Heart left ventricle (tissue), 16 donors: ENCODE results near the gene EPB41L4B. TPM values are rescaled to one million over a fixed set of nuclear protein-coding genes. Genes with fewer than 3 reads are reported as not detected.

ENCODE experiments used
- ATAC-seq, 4 donors: fragments of 200-7000 bp; cut with Tn5 transposase; one replicate each; pipeline ENCODE4 v1.9.1; 2020 to 2022; ENCODE audit warnings: moderate library complexity in 4 of 4, mild to moderate bottlenecking in 3 of 4, moderate number of reproducible peaks in 1 of 4
- DNase-seq, 5 donors: peaks; one replicate each; pipeline ENCODE4 v3.0.0-alpha.2; 2020
- H3K27ac ChIP-seq, 12 donors: fragments of 200-600 bp; sonication (generic) in 4 of 12; one replicate each; pipeline versions ENCODE4 v1.5.0 to v1.8.0; 2016 to 2022; ENCODE audit warnings: mild to moderate bottlenecking in 2 of 12
- H3K27me3 ChIP-seq, 9 donors: fragments of 200-600 bp; sonication (generic) in 2 of 9; one replicate each; pipeline versions ENCODE4 v1.5.1 to v1.8.0; 2016 to 2022; ENCODE audit warnings: mild to moderate bottlenecking in 3 of 9
- H3K36me3 ChIP-seq, 9 donors: fragments of 200-600 bp; sonication (generic) in 2 of 9; one replicate each; pipeline versions ENCODE4 v1.5.0 to v1.8.0; 2018 to 2022; ENCODE audit warnings: mild to moderate bottlenecking in 2 of 9
- H3K4me1 ChIP-seq, 12 donors: fragments of 200-600 bp; sonication (generic) in 4 of 12; one replicate each; pipeline versions ENCODE4 v1.5.0 to v1.8.0; 2016 to 2022; ENCODE audit warnings: mild to moderate bottlenecking in 3 of 12
- H3K4me3 ChIP-seq, 12 donors: fragments of 200-600 bp; sonication (generic) in 4 of 12; one replicate each; pipeline versions ENCODE4 v1.5.0 to v1.8.0; 2017 to 2022; ENCODE audit warnings: mild to moderate bottlenecking in 9 of 12, moderate library complexity in 4 of 12
- H3K9me3 ChIP-seq, 12 donors: fragments of 200-600 bp; sonication (generic) in 4 of 12; one replicate each; pipeline versions ENCODE4 v1.5.0 to v1.8.0; 2016 to 2022; ENCODE audit warnings: mild to moderate bottlenecking in 1 of 12
- POLR2A ChIP-seq, 2 donors: fragments of 450-650 bp; IDR thresholded peaks; one replicate each; pipeline ENCODE4 v1.6.1; 2017; ENCODE audit warnings: antibody characterized with exemption in 2 of 2, mild to moderate bottlenecking in 2 of 2, moderate library complexity in 2 of 2
- WGBS, 4 donors: extraction: QIAGEN DNeasy Blood & Tissue Kit in 2 of 4; methylation state at CpG; one replicate each; pipeline versions ENCODE4 v1.1.5 to v1.1.7; 2013 to 2018; 5-methylcytosine and 5-hydroxymethylcytosine counted together
- intact Hi-C, 10 donors: fragments of 100-400 bp; cut with DNase I; formaldehyde crosslinking; loops; one replicate each; pipeline versions ENCODE4 v1.11.1 to v1.14.2; 2022
- polyA plus RNA-seq, 2 donors: library from polyadenylated mRNA; stranded (reverse); fragments of 200-250 nt; gene quantifications; one replicate each; pipeline ENCODE4 v1.2.3, GENCODE V29; 2013
- total RNA-seq, 9 donors: library from RNA; depleted of rRNA in 2 of 9; stranded (reverse); fragments of >200 nt in 2 of 9; fragmentation: NEBNext Ultra II Directional in 3 of 9; extraction: Animal tissue kit (Norgen Biotek cat#: 25700) in 3 of 9; gene quantifications; one replicate each; pipeline versions ENCODE4 v1.1.0 to v1.2.4, GENCODE V29; 2016 to 2023
- TF ChIP-seq, protein P1 (sequence below), 12 donors: fragments of 200-600 bp; sonication (generic) in 4 of 12; IDR thresholded peaks; one replicate each; pipeline versions ENCODE4 v1.5.0 to v1.8.0; 2018 to 2022; ENCODE audit warnings: antibody characterized with exemption in 12 of 12, mild to moderate bottlenecking in 5 of 12
- donor health status: ischemic (EF 13 %, LVEDD 7.1; RV severe dilation, severe dysfunction).
- donor health status: healthy with polysubstance abuse.
- donor health status: DM: no; HTN: yes; CAD: no.
- donor health status: DM: no; HTN: no; CAD: no.
- donor health status: ischemic (EF 25% LVEDD 6.9; RV normal size, moderate dysfunction).
- donor health status: ischemic (EF 25% LVEDD 5.7; RV mildly dilated, moderate dysfunction).
- donor health status: healthy.
- donor health status: DM: yes; HTN: yes; CAD: no.
- donor health status: ischemic (EF 35%, LVEDD 5.7; RV mildly dilated, moderate dysfunction).
- donor health status: nonischemic (EF 11% LVEDD 7.7; RV severe dilation, severe dysfunction).
- donor health status: DM: yes; HTN: yes; CAD: no.
- donor health status: PGD.
- donor health status: ischemic (EF 29% LVEDD 5.4; RV normal size, mild dysfunction).
- donor health status: nonischemic (EF 23%, LVEDD 6.1; RV moderate dilation, normal function).

Gene EPB41L4B
- total and polyA plus RNA-seq, 11 donors: 0.71 to 16.5 (median 8.9) TPM

DNA sequence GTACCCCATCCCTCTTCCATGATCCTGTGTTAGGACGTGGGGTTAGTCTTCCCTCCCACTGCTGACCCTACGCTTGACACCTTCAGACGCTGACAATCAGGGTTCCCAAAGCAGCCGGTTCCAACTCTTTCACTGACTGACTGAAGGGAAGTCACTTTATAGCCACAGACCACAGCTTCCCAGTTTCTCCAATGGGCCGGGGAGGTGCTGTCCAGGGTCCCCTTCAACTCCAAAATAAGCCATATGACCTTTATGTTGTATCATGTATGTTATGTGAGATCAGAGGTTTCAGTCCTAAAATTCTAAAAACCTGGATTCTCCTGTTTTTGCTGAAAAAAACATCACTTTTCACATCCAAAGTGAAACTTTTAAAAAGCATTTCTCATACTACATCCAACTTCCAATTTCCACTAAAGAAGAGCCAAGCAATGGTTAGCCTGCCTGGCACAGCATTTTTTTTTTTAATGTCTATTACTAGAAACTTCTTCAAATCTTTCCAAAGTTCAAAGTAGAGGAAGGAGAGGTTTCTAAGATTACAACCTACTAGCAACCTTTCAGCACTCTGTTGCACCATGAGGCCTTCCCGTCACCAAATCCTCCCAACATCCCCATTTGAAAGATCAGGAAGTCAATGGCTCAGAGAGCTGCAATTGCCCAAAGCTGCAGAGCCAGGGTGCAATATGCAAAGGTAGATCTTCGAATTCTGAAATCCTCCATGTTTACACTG, 5.2 kb downstream of the EPB41L4B start:
- 56 to 63% (median 58%) methylated on average over 7 of the region's 7 CpGs for WGBS, 4 donors
- intact Hi-C loops: loop anchor here in 4 of 10 donors (2.0 to 5.0 kb wide), 4 partner anchors 48 to 425 kb away; no protein-coding TSS in a partner anchor
- no peaks in the 10 kb centered on the region for H3K9me3 ChIP-seq
- DNase-seq (no peak), ATAC-seq (no peak)
- peaks cover 0 to 36% (median 17%) of the 10 kb centered on the region in 9 donors for H3K27me3 ChIP-seq
- H3K4me1 ChIP-seq: peaks cover 0 to 67% (median 14%) of the 10 kb centered on the region in 12 donors
- TF ChIP-seq POLR2A (IDR thresholded peaks at IDR 0.05): no peak
- TF ChIP-seq, protein P1, sequence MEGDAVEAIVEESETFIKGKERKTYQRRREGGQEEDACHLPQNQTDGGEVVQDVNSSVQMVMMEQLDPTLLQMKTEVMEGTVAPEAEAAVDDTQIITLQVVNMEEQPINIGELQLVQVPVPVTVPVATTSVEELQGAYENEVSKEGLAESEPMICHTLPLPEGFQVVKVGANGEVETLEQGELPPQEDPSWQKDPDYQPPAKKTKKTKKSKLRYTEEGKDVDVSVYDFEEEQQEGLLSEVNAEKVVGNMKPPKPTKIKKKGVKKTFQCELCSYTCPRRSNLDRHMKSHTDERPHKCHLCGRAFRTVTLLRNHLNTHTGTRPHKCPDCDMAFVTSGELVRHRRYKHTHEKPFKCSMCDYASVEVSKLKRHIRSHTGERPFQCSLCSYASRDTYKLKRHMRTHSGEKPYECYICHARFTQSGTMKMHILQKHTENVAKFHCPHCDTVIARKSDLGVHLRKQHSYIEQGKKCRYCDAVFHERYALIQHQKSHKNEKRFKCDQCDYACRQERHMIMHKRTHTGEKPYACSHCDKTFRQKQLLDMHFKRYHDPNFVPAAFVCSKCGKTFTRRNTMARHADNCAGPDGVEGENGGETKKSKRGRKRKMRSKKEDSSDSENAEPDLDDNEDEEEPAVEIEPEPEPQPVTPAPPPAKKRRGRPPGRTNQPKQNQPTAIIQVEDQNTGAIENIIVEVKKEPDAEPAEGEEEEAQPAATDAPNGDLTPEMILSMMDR (IDR thresholded peaks at IDR 0.05): no peak
- no peaks in the 10 kb centered on the region for H3K36me3 ChIP-seq
- H3K27ac ChIP-seq: peak overlapping the region in 5 of 12 donors; percentile 43 to 69 (median 63)
- H3K4me3 ChIP-seq: no peak overlapping the region

DNA sequence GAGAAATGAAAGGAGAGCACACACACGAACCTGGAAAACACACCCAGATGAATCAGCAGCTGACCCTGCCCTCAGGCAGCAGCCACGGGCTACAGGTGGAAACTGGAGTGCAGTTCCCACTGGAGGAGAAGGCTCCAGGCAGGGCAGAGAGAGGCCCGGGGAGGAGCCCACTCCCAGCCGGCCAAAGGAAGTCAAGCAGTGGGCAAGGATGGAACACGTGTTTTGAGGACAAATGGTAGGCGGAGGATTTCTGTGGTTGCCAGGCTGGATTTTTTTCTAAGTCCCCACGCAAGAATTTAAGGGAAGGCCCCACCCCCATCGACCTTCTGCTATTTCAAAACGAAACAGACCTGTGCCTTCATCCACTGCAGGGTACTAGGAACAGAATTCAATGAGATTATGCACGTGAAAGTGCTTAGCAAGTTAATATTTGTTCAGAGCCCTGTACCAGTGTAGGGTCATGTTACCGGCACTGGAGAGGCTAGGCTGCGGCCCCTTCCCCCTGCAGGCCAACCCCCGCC, 6.8 kb downstream of the EPB41L4B start:
- WGBS, 4 donors: 28 to 52% (median 46%) methylated on average over 9 to 13 of the region's 13 CpGs
- H3K27me3 ChIP-seq: peaks cover 0 to 26% (median 7%) of the 10 kb centered on the region in 9 donors

DNA sequence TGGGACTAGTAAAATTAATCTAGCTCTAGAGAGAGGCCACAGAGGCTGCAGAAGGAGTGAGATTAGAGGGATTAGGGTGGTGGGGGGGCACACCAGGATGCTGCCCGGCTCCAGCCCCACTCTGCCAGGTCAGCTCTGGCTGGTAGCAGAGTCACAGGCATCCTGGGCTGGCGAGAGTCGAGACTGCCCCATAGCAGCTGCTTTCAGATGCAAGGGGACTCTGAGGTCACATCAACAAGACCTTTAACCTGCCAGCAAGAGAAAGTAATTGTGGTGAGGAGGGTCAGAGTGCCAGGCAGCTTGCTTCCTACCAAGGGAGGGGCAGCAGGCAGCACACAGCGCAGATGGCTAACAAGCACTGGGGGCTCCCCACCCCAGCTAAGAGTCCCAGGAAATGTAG, 7.5 kb downstream of the EPB41L4B start:
- Histone ChIP-seq H3K27me3 (peaks cover 0 to 19% (median 6%) of the 10 kb centered on the region in 9 donors), H3K4me1 (peaks cover 0 to 64% (median 12%) of the 10 kb centered on the region in 12 donors), H3K4me3 (no peak overlapping the region), H3K27ac (peak overlapping the region in 7 of 12 donors; percentile 8 to 68 (median 57)), H3K36me3 (no peaks in the 10 kb centered on the region), H3K9me3 (no peaks in the 10 kb centered on the region)
- ATAC-seq: no peak
- DNase-seq: peak in 1 of 5 donors; percentile 36
- intact Hi-C loops: no loop called here
- no peak for TF ChIP-seq POLR2A (IDR thresholded peaks at IDR 0.05)
- TF ChIP-seq, protein P1 (IDR thresholded peaks at IDR 0.05): no peak
- WGBS, 4 donors: 54 to 74% (median 60%) methylated on average over 4 of the region's 4 CpGs

More for the DNA sequence above, 6.8 kb downstream of the EPB41L4B start:
- Histone ChIP-seq H3K36me3 (no peaks in the 10 kb centered on the region), H3K4me1 (peaks cover 0 to 67% (median 13%) of the 10 kb centered on the region in 12 donors), H3K4me3 (no peak overlapping the region), H3K27ac (peak overlapping the region in 10 of 12 donors; percentile 8 to 68 (median 54)), H3K9me3 (no peaks in the 10 kb centered on the region)
- DNase-seq (peak in 1 of 5 donors; percentile 31), ATAC-seq (peak in 1 of 4 donors; percentile 20)
- TF ChIP-seq, protein P1 (IDR thresholded peaks at IDR 0.05): no peak
- TF ChIP-seq POLR2A (IDR thresholded peaks at IDR 0.05): no peak
- intact Hi-C loops: no loop called here

DNA sequence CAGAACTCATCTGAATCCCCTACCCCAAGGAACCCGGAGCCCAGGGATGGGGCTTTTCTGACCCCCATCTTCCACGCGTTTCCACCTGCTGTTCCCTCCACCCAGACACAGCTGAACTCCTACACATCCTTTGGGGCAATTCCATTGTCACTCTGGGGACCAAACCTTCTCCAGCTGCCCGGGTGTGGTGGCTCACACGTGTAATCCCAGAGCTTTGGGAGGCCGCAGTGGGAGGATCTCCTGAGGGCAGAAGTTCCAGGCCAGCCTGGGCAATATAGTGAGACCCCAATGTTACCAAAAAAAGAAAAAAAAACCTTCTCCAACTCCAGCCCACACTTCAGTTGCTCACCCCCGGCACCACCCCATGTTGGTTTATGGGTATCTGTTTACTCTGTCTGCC, 8.1 kb downstream of the EPB41L4B start:
- H3K27me3 ChIP-seq: peaks cover 0 to 15% (median 4%) of the 10 kb centered on the region in 9 donors
- H3K4me3 ChIP-seq: no peak overlapping the region
- DNase-seq (no peak), ATAC-seq (no peak)
- peaks cover 0 to 64% (median 12%) of the 10 kb centered on the region in 12 donors for H3K4me1 ChIP-seq
- 77 to 80% (median 78%) methylated on average over 6 to 7 of the region's 7 CpGs for WGBS, 4 donors
- no peaks in the 10 kb centered on the region for H3K36me3 ChIP-seq
- H3K27ac ChIP-seq: peak overlapping the region in 3 of 12 donors; percentile 37 to 63 (median 57)
- H3K9me3 ChIP-seq: no peaks in the 10 kb centered on the region
- TF ChIP-seq, protein P1 (IDR thresholded peaks at IDR 0.05): no peak
- no peak for TF ChIP-seq POLR2A (IDR thresholded peaks at IDR 0.05)
- intact Hi-C loops: no loop called here
